ENCODE results near the gene APLN.

Gene APLN
- 0 to 0.18 (median 0.05) reads per million in 4 experiments for total RNA-seq

- DNase-seq: no peak
Measured at GRCh38 chrX:129654652-129655546, at the start of gene APLN. APLN (minus strand) TSS chrX:129654956; CDS start chrX:129654630, 326 bp downstream.

GRCh38 chrX:129704491-129704890 lies 49.7 kb upstream of the APLN start:
- no peak for DNase-seq

- no peak for DNase-seq
Measured at GRCh38 chrX:129701624-129702069, 46.9 kb upstream of the APLN start.

- DNase-seq: no peak
Measured at GRCh38 chrX:129700536-129700935, 45.8 kb upstream of the APLN start.

- DNase-seq: no peak
Measured at GRCh38 chrX:129698150-129698549, 43.4 kb upstream of the APLN start.

GRCh38 chrX:129697204-129697829 lies 42.6 kb upstream of the APLN start:
- no peak for DNase-seq

- DNase-seq: no peak
Measured at GRCh38 chrX:129696463-129697155, 41.9 kb upstream of the APLN start.

GRCh38 chrX:129695937-129696336 lies 41.2 kb upstream of the APLN start:
- DNase-seq: no peak

GRCh38 chrX:129695535-129695934 lies 40.8 kb upstream of the APLN start:
- DNase-seq: no peak

GRCh38 chrX:129694805-129695204 lies 40.0 kb upstream of the APLN start:
- DNase-seq: no peak

- DNase-seq: no peak
Measured at GRCh38 chrX:129693354-129693753, 38.6 kb upstream of the APLN start.

GRCh38 chrX:129690435-129690834 lies 35.7 kb upstream of the APLN start:
- DNase-seq: no peak

GRCh38 chrX:129689796-129690195 lies 35.0 kb upstream of the APLN start:
- DNase-seq: no peak

GRCh38 chrX:129688097-129688496 lies 33.3 kb upstream of the APLN start:
- DNase-seq: no peak

GRCh38 chrX:129686422-129686948 lies 31.7 kb upstream of the APLN start:
- no peak for DNase-seq

GRCh38 chrX:129682979-129683378 lies 28.2 kb upstream of the APLN start:
- no peak for DNase-seq

GRCh38 chrX:129679901-129680300 lies 25.1 kb upstream of the APLN start:
- no peak for DNase-seq

- DNase-seq: peak; percentile 2
Measured at GRCh38 chrX:129678614-129679195, 23.9 kb upstream of the APLN start.

GRCh38 chrX:129667412-129667811 lies 12.7 kb upstream of the APLN start:
- DNase-seq: no peak

- DNase-seq: no peak
Measured at GRCh38 chrX:129665916-129666644, 11.3 kb upstream of the APLN start.

- no peak for DNase-seq
Measured at GRCh38 chrX:129663171-129663570, 8.4 kb upstream of the APLN start.

- DNase-seq: no peak
Measured at GRCh38 chrX:129661369-129661768, 6.6 kb upstream of the APLN start.
